Thyroid gland (tissue), 4 donors: ENCODE measurements around the gene ACMSD.

Experiments
- CTCF ChIP-seq, 6 experiments: fragments of 200-600 bp in 3 of 6; fragments of 450-650 bp in 3 of 6; sonication (generic) in 3 of 6; IDR thresholded peaks; one replicate each; pipeline ENCODE4 v1.5.1; 2016 to 2019; ENCODE audit warnings: antibody characterized with exemption in 6 of 6, mild to moderate bottlenecking in 2 of 6, inconsistent platforms in 1 of 6, moderate library complexity in 1 of 6
- POLR2A ChIP-seq, 2 donors: fragments of 450-650 bp; IDR thresholded peaks; one replicate each; pipeline ENCODE4 v1.6.1; 2017; ENCODE audit warnings: antibody characterized with exemption in 2 of 2, mild to moderate bottlenecking in 2 of 2, moderate library complexity in 1 of 2

- TF ChIP-seq CTCF (IDR thresholded peaks at IDR 0.05) (no peak), POLR2A (IDR thresholded peaks at IDR 0.05) (no peak)
Observed at GRCh38 chr2:134846213-134846612, 7.8 kb downstream of the ACMSD start.
